Activated CD8-positive, alpha-beta T cell treated with anti-CD3 and anti-CD28 coated beads for 36 hours (primary cell): ENCODE data around the gene SMIM27. TPM values are rescaled to one million over a fixed set of nuclear protein-coding genes. Genes with fewer than 3 reads are reported as not detected.
"Not testable (repeated sequence)": the region's sequence is repeated elsewhere in the genome, so short reads cannot be mapped to it uniquely, and the experiment has no call there.

Experiments
- ATAC-seq: fragments of 200-7000 bp; cut with Tn5 transposase; one replicate; pipeline ENCODE4 v1.10.0; 2021; ENCODE audit warnings: mild to moderate bottlenecking, moderate library complexity
- CTCF ChIA-PET: fragments of 350-600 bp; sonication (Branson Sonifier 250); formaldehyde crosslinking; loops from one replicate; lab custom pipeline; 2021; ENCODE audit warnings: antibody characterized with exemption; lab: Charles Lee
- POLR2A ChIA-PET: fragments of 350-600 bp; sonication (Branson Sonifier 250); formaldehyde crosslinking; loops from one replicate; lab custom pipeline; 2021; ENCODE audit warnings: antibody characterized with exemption; lab: Charles Lee
- DNase-seq: peaks from one replicate; pipeline ENCODE4 v3.0.0-alpha.2; 2020
- H3K27ac Mint-ChIP-seq: one replicate; pipeline ENCODE4 v1.8.0; 2021; ENCODE audit warnings: mild to moderate bottlenecking, mixed read lengths
- H3K27me3 Mint-ChIP-seq: one replicate; pipeline ENCODE4 v1.8.0; 2021; ENCODE audit warnings: mixed read lengths
- H3K36me3 Mint-ChIP-seq: one replicate; pipeline ENCODE4 v1.8.0; 2021; ENCODE audit warnings: low read depth, mixed read lengths
- H3K4me1 Mint-ChIP-seq: one replicate; pipeline ENCODE4 v1.8.0; 2021; ENCODE audit warnings: low read depth, mixed read lengths
- H3K4me3 Mint-ChIP-seq: one replicate; pipeline ENCODE4 v1.8.0; 2021; ENCODE audit warnings: mild to moderate bottlenecking, moderate library complexity, mixed read lengths
- H3K9me3 Mint-ChIP-seq: one replicate; pipeline ENCODE4 v1.8.0; 2021; ENCODE audit warnings: mixed read lengths
- CTCF ChIP-seq: fragments of 200-600 bp; IDR thresholded peaks from one replicate; pipeline ENCODE4 v1.8.0; 2022; ENCODE audit warnings: antibody characterized with exemption, mild to moderate bottlenecking
- intact Hi-C: fragments of 100-400 bp; cut with micrococcal nuclease; formaldehyde crosslinking; loops from one replicate; pipeline ENCODE4 v1.10.0; 2022
- total RNA-seq, 2 experiments: library from RNA; stranded (reverse); gene quantifications; one replicate each; pipeline ENCODE4 v1.2.3, GENCODE V29; 2021

SMIM27 gene
- total RNA-seq, 2 experiments from 2014 or later, result 28.0 to 30.9 TPM

- H3K4me1 Mint-ChIP-seq, result peaks cover 14% of the 10 kb centered on the region
- no peak for DNase-seq
- H3K4me3 Mint-ChIP-seq, result no peak overlapping the region
- no peaks in the 10 kb centered on the region for H3K27me3 Mint-ChIP-seq
- no peaks in the 10 kb centered on the region for H3K9me3 Mint-ChIP-seq
- H3K36me3 Mint-ChIP-seq, result peaks cover 28% of the 10 kb centered on the region
- H3K27ac Mint-ChIP-seq, result no peak overlapping the region
- intact Hi-C loops, result no loop called here
- CTCF ChIA-PET, result interaction anchor here (1.0 to 3.7 kb wide), 4 partner anchors 10 to 165 kb away, joined by 3 to 18 read pairs (median 6); partner anchors contain the start of genes SMIM27 and TOPORS
- TF ChIP-seq CTCF, result no peak
- no peak for ATAC-seq
- POLR2A ChIA-PET, result interaction anchor here (1.1 kb wide), 1 partner anchor 17 kb away, joined by 3 read pairs; the partner anchor contains the start of gene RIGI
Observed at GRCh38 chr9:32543047-32543446, 9.1 kb upstream of the SMIM27 start.

- Mint-ChIP-seq H3K4me1 (peaks cover 33% of the 10 kb centered on the region), H3K9me3 (no peaks in the 10 kb centered on the region), H3K27me3 (no peaks in the 10 kb centered on the region), H3K27ac (no peak overlapping the region), H3K36me3 (peaks cover 40% of the 10 kb centered on the region), H3K4me3 (no peak overlapping the region)
- ChIA-PET CTCF (interaction anchor here (1.0 to 3.7 kb wide), 4 partner anchors 20 to 168 kb away, joined by 5 to 18 read pairs (median 9); partner anchors contain the start of gene RIGI), POLR2A (interaction anchor here (1.8 kb wide), 1 partner anchor 12 kb away, joined by 4 read pairs; no protein-coding TSS in a partner anchor)
- DNase-seq (no peak), ATAC-seq (no peak)
- intact Hi-C loops, result no loop called here
- TF ChIP-seq CTCF, result no peak
Observed at GRCh38 chr9:32545884-32546283, 6.2 kb upstream of the SMIM27 start.

GRCh38 chr9:32548213-32548612 lies 3.9 kb upstream of the SMIM27 start:
- H3K4me3 Mint-ChIP-seq, result not testable (repeated sequence)
- CTCF ChIA-PET, result interaction anchor here (1.0 to 2.9 kb wide), 4 partner anchors 25 to 170 kb away, joined by 3 to 17 read pairs (median 6); partner anchors contain the start of gene NDUFB6

GRCh38 chr9:32550150-32550561 lies 2.0 kb upstream of the SMIM27 start:
- Mint-ChIP-seq H3K9me3 (no peaks in the 10 kb centered on the region), H3K27me3 (no peaks in the 10 kb centered on the region), H3K4me3 (peak overlapping the region; percentile 86), H3K4me1 (peaks cover 49% of the 10 kb centered on the region), H3K36me3 (peaks cover 37% of the 10 kb centered on the region), H3K27ac (peak overlapping the region; percentile 76)
- ChIA-PET POLR2A (interaction anchor here (0.6 to 2.7 kb wide), 8 partner anchors 9 to 475 kb away, joined by 3 to 13 read pairs (median 5); partner anchors contain the start of genes DNAJA1, NDUFB6 and RIGI), CTCF (interaction anchor here (0.6 to 3.7 kb wide), 9 partner anchors 16 to 595 kb away, joined by 3 to 22 read pairs (median 9); partner anchors contain the start of genes NDUFB6 and RIGI)
- DNase-seq, result no peak
- ATAC-seq, result no peak
- intact Hi-C loops, result loop anchor here (2.0 kb wide), 1 partner anchor 23 kb away; the partner anchor contains the start of gene RIGI
- TF ChIP-seq CTCF, result no peak

More at GRCh38 chr9:32548213-32548612, 3.9 kb upstream of the SMIM27 start:
- DNase-seq, H3K27me3 Mint-ChIP-seq, H3K9me3 Mint-ChIP-seq, H3K27ac Mint-ChIP-seq, ATAC-seq, POLR2A ChIA-PET, intact Hi-C loops: not testable (repeated sequence)
- Mint-ChIP-seq H3K4me1 (peaks cover 33% of the 10 kb centered on the region), H3K36me3 (peaks cover 40% of the 10 kb centered on the region)

- POLR2A ChIA-PET, result interaction anchor here (0.6 to 2.7 kb wide), 10 partner anchors 10 to 475 kb away, joined by 3 to 13 read pairs (median 4); partner anchors contain the start of genes DNAJA1, NDUFB6 and RIGI
- peak; percentile 95 for DNase-seq
- CTCF ChIA-PET, result interaction anchor here (0.6 to 3.7 kb wide), 8 partner anchors 15 to 594 kb away, joined by 3 to 22 read pairs (median 6); partner anchors contain the start of genes NDUFB6 and RIGI
- intact Hi-C loops, result loop anchor here (2.0 kb wide), 1 partner anchor 24 kb away; the partner anchor contains the start of gene RIGI
- ATAC-seq, result peak; percentile 72
- H3K36me3 Mint-ChIP-seq, result peaks cover 37% of the 10 kb centered on the region
- H3K4me1 Mint-ChIP-seq, result peaks cover 51% of the 10 kb centered on the region
- H3K4me3 Mint-ChIP-seq, result peak overlapping the region; percentile 86
- peak overlapping the region; percentile 100 for H3K27ac Mint-ChIP-seq
- TF ChIP-seq CTCF, result no peak
- no peaks in the 10 kb centered on the region for H3K27me3 Mint-ChIP-seq
- H3K9me3 Mint-ChIP-seq, result no peaks in the 10 kb centered on the region
Observed at GRCh38 chr9:32550562-32551275, 1.4 kb upstream of the SMIM27 start.
